HUES6 (cell line): ENCODE data around the gene SHANK2.
"Not testable (repeated sequence)": the region's sequence is repeated elsewhere in the genome, so short reads cannot be mapped to it uniquely, and the experiment has no call there.

Experiments
- H3K27ac ChIP-seq: 2 replicates; pipeline ENCODE4 v1.7.0; 2013; ENCODE audit warnings: low read depth, mild to moderate bottlenecking, low read length, inconsistent platforms
- H3K27me3 ChIP-seq: 2 replicates; pipeline ENCODE4 v1.6.1; 2013; ENCODE audit warnings: low read length; ENCODE audit not compliant: control insufficient read depth, insufficient read depth
- H3K36me3 ChIP-seq: 2 replicates; pipeline ENCODE4 v1.6.1; 2013; ENCODE audit warnings: low read length; ENCODE audit not compliant: control insufficient read depth, insufficient read depth
- H3K4me1 ChIP-seq: 2 replicates; pipeline ENCODE4 v1.6.1; 2013; ENCODE audit warnings: low read length; ENCODE audit not compliant: control insufficient read depth, insufficient read depth
- H3K4me3 ChIP-seq: 2 replicates; pipeline ENCODE4 v1.5.1; 2013; ENCODE audit warnings: low read depth, low read length
- H3K9ac ChIP-seq: one replicate; pipeline ENCODE4 v1.6.1; 2013; ENCODE audit warnings: mild to moderate bottlenecking, low read length
- H3K9me3 ChIP-seq: 2 replicates; pipeline ENCODE4 v1.6.1; 2013; ENCODE audit warnings: low read depth, low read length; ENCODE audit not compliant: control insufficient read depth, insufficient read depth

SHANK2 gene

DNA sequence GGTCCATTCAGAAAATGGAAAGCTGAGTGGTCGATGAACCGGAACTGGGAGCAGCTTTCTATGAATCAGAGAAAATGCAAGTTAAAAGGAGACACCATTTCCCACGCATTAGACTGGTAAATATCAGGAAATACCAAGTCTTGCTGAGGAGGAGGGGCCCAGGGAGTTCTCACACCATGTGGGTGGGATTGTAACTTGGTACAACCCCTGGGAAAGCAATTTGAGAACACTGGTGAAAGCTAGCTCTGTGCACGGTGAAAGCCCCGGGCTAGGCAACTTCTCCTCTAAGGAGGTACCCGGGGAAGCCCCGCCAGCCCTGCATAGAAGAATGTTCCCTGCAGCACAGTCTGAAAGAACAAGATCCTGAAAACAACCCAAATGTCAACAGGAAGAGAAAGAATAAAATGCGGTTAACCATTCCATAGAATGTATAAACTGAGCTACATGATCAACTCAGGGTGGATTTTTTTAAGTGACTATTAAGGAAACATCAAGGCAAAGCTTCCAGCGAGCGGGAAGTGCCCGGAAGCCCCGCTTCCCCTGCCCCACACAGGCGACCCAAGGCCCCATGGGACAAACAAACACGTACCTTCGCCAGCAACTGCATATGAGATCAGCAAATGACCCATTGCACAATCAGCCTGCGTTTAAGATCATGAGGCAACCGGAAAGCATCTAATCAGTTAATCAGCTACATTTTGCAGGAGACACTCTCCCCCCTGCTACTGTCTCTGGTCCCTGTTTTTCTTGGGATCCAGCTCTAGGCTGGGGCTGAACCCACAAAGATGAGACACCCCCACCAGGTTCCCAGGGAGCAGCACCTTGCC is 11.3 kb downstream of the SHANK2 start:
- no peaks in the 10 kb centered on the region for H3K27me3 ChIP-seq
- no peak overlapping the region for H3K4me3 ChIP-seq
- H3K9ac ChIP-seq, result no peak overlapping the region
- H3K9me3 ChIP-seq, result no peaks in the 10 kb centered on the region
- no peak overlapping the region for H3K27ac ChIP-seq
- peaks cover 9% of the 10 kb centered on the region; the same call in 1 of the 2 replicates for H3K36me3 ChIP-seq
- peaks cover 29% of the 10 kb centered on the region for H3K4me1 ChIP-seq

DNA sequence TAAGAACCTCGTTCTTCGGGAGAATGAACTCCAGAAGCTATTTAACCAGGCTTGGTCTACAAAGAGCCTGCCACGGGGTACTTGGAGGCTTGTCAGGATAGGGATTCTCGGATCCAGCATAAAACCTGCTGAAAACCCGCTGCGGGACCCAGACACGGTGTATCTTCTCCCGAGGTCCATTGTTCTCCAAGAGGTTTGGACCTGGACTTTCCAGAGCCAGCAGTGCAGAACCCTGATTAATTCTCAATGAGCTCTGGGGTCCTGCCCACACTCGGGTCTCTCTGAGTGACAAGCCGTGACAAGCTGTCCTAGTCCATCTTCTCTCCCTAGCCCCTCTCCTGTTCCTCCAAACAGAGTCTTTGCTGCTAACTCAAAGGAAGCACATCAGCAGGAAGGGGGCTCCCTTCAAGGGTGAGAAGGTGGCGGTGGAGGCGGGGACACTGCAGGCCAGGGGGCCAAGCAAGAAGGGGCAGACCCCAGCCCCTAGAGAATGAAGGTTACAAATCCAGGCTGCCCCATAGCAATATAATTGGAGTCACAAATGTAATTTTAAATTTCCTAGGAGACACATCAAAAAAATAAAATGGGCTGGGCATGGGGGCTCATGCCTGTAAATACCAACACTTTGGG is 12.2 kb downstream of the SHANK2 start:
- Histone ChIP-seq H3K27ac (no peak overlapping the region), H3K27me3 (no peaks in the 10 kb centered on the region)

DNA sequence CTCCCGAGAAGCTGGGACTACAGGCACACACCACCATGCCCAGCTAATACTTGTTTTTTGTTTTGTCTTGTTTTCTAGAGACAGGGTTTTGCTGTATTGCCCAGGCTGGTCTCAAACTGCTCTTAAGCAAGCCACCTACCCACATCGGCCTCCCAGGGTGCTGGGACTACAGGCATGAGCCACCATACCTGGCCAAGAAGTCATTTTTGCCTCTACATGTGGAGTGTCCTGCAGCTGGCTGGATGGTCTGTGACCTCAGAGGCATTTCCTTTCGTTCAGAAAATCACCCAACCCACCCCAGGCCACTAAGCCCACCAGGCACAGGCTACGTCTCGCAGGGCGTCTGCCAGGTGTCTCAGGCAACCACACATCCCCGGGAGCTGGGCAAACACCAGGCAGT is 12.8 kb downstream of the SHANK2 start:
- Histone ChIP-seq H3K27ac (no peak overlapping the region), H3K4me3 (no peak overlapping the region), H3K9ac (no peak overlapping the region), H3K9me3 (no peaks in the 10 kb centered on the region), H3K27me3 (no peaks in the 10 kb centered on the region), H3K4me1 (peaks cover 18% of the 10 kb centered on the region), H3K36me3 (peaks cover 9% of the 10 kb centered on the region; the same call in 1 of the 2 replicates)

More for the DNA sequence above, 12.2 kb downstream of the SHANK2 start:
- Histone ChIP-seq H3K4me3 (no peak overlapping the region), H3K9ac (no peak overlapping the region), H3K9me3 (no peaks in the 10 kb centered on the region), H3K4me1 (peaks cover 20% of the 10 kb centered on the region), H3K36me3 (peaks cover 9% of the 10 kb centered on the region; the same call in 1 of the 2 replicates)

DNA sequence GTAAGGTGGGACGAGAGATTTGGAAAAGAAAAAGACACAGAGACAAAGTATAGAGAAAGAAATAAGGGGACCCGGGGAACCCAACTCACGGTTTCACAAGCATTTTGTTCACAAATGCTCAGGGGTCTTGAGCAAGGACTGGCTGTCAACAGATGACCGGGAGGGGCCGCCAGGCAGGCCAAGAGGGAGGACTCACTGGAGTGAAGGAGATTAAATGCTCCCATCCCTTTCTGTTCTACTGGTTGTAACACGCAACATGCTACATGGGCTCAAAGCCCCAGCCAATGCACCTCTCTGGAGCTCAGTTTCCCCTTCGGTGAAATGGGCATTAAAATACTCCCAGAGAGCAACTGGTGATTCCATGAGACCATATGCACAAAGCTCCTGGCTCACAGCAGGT is 13.4 kb downstream of the SHANK2 start:
- peaks cover 11% of the 10 kb centered on the region for H3K4me1 ChIP-seq
- no peaks in the 10 kb centered on the region for H3K27me3 ChIP-seq
- peaks cover 9% of the 10 kb centered on the region; the same call in 1 of the 2 replicates for H3K36me3 ChIP-seq

DNA sequence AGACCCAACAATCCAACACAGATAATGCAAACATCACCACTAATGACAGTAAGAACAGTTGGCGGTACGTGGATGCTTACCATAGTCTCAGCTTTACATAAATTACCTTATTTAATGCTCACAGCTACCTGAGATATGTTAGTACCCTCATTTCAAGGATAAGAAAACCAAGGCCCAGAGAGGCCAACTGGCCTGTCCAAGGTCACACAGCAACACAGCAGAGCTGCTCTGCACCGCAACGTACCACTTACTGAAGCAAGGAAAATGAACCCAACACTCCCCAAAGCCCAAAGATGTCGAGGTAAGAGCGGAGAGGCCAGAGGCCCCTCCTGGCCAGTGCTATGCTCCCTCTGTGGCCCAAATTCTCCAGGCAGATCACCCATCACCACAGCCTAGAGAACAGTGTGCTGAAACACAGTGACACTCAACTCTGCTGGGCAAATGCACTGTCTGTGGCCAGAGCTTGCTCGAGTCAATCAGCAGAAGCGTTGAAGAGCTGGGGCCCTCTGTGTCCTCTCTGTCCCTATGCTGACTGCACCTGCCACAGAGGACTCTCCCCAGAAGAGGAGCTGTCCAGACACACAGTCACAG is 14.0 kb downstream of the SHANK2 start:
- Histone ChIP-seq H3K36me3 (peaks cover 9% of the 10 kb centered on the region; the same call in 1 of the 2 replicates), H3K9me3 (no peaks in the 10 kb centered on the region)

More for the DNA sequence above, 13.4 kb downstream of the SHANK2 start:
- no peaks in the 10 kb centered on the region for H3K9me3 ChIP-seq
- H3K27ac ChIP-seq, result no peak overlapping the region
- H3K4me3 ChIP-seq, result no peak overlapping the region
- no peak overlapping the region for H3K9ac ChIP-seq

DNA sequence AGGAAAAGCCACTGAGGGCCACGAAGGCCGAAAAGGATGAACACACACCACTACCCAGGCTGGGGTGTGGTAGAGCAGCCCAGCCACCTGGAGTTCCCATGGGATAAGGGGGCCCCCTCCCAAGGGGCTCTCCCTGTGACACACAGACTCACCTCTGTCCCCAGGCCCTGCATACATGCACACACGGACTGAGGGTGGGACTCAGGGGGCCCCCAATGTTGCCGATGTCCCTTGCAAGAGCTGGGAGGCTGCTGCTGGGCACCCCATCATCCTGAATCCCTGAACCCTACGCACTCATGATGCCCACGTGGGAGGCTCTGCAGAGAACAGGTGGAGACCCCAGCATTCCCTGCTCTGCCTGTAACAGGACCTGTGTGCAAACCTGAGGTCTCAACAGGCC is 14.5 kb downstream of the SHANK2 start:
- H3K36me3 ChIP-seq, result peaks cover 9% of the 10 kb centered on the region; the same call in 1 of the 2 replicates

More for the DNA sequence above, 14.0 kb downstream of the SHANK2 start:
- Histone ChIP-seq H3K4me3 (no peak overlapping the region), H3K4me1 (peaks cover 9% of the 10 kb centered on the region), H3K27ac (no peak overlapping the region), H3K27me3 (no peaks in the 10 kb centered on the region), H3K9ac (no peak overlapping the region)

DNA sequence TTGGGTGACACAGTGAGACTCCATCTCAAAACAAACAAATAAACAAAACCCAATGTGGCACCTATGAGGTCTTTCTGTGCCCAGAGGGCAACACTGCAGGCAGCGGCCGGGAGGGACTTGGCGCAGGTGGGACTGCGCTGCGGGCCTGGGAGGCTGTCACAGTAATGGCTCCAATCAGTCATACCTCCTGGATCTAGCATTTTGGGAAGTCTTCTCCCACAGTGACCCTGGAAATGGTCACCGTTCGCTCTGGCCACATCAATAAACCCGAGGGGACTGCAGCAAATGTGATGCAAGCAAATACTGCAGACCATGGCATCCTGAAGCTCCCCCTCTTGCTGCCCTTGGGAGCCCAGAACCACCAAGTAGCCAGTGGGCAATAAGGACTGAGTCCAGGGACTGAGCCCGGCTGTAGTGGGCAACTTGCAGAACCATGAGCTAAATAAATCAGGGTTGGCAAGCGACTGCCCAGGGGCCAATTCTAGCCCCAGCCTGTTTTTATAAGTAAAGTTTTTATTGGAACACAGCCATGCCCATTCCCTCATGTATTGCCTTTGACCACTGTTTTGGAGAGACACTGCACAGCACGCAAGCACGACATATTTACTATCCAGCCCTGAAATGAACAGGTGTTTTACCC is 15.4 kb downstream of the SHANK2 start:
- H3K36me3 ChIP-seq, result peaks cover 9% of the 10 kb centered on the region; the same call in 1 of the 2 replicates
- no peak overlapping the region for H3K27ac ChIP-seq
- H3K9ac ChIP-seq, result no peak overlapping the region

More for the DNA sequence above, 14.5 kb downstream of the SHANK2 start:
- H3K9ac ChIP-seq, result no peak overlapping the region
- H3K9me3 ChIP-seq, result no peaks in the 10 kb centered on the region
- H3K4me1 ChIP-seq, result peaks cover 9% of the 10 kb centered on the region
- no peak overlapping the region for H3K27ac ChIP-seq
- H3K4me3 ChIP-seq, result no peak overlapping the region
- H3K27me3 ChIP-seq, result no peaks in the 10 kb centered on the region

DNA sequence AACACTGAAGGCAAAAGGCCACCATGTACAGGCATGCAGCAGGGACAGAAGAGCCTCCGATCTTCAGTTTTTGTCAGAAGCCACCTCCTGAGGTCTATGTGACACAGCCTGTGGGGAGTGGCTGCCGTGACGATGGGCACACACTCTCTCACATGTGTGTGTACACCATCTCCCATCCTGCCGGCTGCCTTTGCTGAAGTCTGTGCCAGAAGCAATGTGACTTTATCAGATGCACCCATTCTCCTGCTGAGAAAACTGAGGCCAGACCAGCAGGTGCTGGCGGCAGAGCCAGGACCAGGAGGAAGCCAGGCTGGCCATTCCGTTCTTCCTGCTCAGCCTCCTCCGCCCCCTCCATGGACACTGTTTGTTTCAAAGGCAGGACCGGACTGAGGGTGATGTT is 16.7 kb downstream of the SHANK2 start:
- no peaks in the 10 kb centered on the region for H3K9me3 ChIP-seq
- H3K9ac ChIP-seq, result no peak overlapping the region
- peaks cover 9% of the 10 kb centered on the region; the same call in 1 of the 2 replicates for H3K36me3 ChIP-seq
- no peaks in the 10 kb centered on the region for H3K27me3 ChIP-seq
- no peak overlapping the region for H3K27ac ChIP-seq
- H3K4me1 ChIP-seq, result no peaks in the 10 kb centered on the region
- no peak overlapping the region for H3K4me3 ChIP-seq

More for the DNA sequence above, 15.4 kb downstream of the SHANK2 start:
- Histone ChIP-seq H3K4me1 (peaks cover 9% of the 10 kb centered on the region), H3K4me3 (no peak overlapping the region), H3K9me3 (no peaks in the 10 kb centered on the region), H3K27me3 (no peaks in the 10 kb centered on the region)

DNA sequence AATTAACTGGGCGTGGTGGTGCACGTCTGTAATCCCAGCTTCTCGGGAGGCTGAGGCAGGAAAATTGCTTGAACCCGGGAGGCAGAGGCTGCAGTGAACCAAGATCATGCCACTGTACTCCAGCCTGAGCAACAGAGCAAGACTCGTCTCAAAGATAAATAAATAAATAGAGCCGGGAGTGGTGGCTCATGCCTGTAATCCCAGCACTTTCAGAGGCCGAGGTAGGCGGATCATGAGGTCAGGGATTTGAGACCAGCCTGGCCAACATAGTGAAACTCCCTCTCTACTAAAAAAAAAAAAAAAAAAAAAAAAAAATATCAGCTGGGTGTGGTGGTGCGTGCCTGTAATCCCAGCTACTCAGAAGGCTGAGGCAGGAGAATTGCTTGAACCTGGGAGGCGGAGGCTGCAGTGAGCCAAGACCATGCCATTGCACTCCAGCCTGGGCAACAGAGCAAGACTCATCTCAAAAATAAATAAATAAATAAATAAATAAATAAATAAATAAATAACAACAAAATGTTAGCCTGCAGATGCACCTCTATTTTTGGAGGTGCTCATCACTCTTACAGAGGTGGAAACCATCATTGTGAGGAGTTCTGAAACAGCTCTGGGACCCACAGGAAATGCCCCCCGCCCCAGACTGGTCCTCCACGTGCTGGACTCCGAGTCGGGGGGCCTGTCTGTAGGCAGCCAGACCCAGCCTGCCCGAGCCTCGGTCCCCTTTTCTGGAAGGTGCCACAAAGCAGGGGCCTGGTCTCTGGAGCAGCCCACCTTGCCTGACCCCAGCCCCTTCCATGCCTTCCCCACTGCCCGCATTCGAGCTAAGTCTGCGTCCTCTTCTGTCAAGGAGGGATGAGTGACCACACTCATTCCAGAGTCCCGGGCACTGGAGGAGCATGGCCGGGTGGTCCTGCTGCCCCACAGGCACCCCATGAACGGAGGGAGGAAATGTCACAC is 18.2 kb downstream of the SHANK2 start:
- not testable (repeated sequence) for H3K4me1 ChIP-seq, H3K27ac ChIP-seq

DNA sequence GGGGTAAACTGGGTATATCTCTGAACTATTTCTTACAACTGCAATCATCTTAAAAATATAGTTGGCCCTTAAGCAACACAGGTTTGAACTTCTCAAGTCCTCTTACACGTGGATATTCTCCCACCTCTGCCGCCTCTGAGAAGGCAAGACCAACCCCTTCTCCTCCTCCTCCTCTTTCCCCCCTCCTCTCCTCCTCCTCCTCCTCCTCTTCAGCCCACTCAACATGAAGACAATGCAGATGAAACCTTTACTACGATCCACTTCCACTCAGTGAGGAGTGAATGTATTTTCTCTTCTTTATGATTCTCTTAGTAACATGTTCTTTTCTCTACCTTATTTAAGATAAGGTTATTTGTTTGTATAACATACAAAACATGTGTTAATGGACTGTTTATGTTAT is 20.0 kb downstream of the SHANK2 start:
- Histone ChIP-seq H3K9me3 (peaks cover 5% of the 10 kb centered on the region; the same call in 1 of the 2 replicates), H3K27me3 (no peaks in the 10 kb centered on the region), H3K9ac (no peak overlapping the region), H3K4me3 (no peak overlapping the region), H3K4me1 (no peaks in the 10 kb centered on the region), H3K36me3 (no peaks in the 10 kb centered on the region), H3K27ac (no peak overlapping the region)

More for the DNA sequence above, 18.2 kb downstream of the SHANK2 start:
- H3K9ac ChIP-seq, H3K36me3 ChIP-seq, H3K9me3 ChIP-seq, H3K27me3 ChIP-seq, H3K4me3 ChIP-seq: not testable (repeated sequence)
